Retinal pigment epithelial cell (primary cell): Measurements from ENCODE around the gene RIMBP2.

ENCODE experiments used
- DNase-seq: peaks from one replicate; pipeline ENCODE4 v3.0.0-alpha.2; 2010; ENCODE audit warnings: low read depth
- H3K4me3 ChIP-seq: 2 replicates; pipeline ENCODE4 v1.5.1; 2011; ENCODE audit warnings: mild to moderate bottlenecking, low read length, control low read depth, moderate library complexity
- CTCF ChIP-seq: conservative IDR thresholded peaks from 2 replicates; pipeline ENCODE4 v1.5.1; 2011; ENCODE audit warnings: low read depth, low read length, control low read depth, inconsistent platforms

Gene RIMBP2

DNA sequence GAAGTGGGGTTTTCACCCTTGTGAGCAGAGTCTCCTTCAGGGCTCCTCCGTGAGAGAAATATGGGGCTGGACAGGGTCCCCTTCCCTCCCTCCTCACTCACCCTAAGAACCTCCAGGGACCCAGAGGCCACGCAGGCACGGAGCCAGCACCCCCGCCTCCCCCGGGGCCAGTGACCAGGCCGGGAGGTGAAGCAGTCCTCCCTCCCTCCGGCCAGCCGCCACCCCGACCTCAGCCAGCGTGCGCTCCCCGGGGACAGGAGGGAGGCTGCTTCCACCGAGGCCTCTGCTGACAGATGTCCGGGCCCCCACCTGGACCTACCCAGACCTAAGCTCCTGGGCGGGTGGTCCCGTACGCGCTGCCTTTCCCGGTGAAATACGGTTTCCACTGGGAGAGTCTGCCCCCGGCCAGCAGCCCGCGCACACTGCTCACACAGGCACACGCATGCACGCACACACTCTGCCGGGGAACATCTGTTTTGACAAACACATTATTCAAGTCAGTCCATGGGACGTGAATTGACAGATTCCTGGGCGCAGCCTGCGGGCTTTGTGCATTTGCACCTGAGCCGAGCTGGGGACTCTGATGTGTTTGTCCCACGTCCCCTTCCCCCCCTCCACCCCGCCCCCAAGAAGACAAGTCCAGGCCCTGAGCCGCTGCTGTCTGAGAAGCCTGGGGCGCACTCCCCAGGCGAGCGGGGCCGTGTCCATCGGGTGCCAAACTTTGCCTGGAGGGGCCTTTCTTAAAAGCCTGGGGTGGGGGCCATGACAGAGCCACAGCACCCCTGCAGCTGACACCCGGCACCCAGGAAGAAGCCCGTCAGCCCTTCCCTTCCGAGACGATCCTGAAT, 725 bp downstream of the RIMBP2 start:
- no peak overlapping the region for H3K4me3 ChIP-seq
- TF ChIP-seq CTCF, result no peak
- no peak for DNase-seq

DNA sequence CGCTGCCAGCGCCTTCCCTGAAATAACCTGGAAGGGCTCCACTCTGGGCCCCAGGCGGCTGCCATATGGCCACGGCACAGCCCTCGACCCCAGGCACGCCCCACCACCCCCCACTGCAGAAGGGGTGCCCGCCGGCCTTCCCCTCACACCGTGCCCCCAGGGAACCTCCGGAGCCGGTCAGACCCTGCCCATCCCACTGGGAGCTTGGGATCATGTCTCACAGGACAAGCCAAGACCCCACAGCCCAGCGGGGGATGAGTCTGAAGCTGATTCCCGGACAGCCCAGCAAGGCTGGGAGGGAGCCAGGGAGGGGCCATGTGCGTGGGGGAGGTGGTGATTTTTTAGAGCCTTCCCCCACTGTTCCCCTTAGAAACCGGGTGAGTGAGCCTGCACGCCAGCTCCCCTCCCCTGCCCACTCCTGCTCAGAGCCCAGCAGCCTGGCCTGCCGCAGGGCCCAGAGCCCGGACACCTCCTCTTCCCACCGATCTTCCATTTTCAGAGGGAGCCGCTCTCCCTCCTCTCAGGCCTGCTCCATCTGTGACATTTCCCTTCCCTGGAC, 1.4 kb downstream of the RIMBP2 start:
- DNase-seq, result no peak
- no peak overlapping the region for H3K4me3 ChIP-seq
- TF ChIP-seq CTCF, result no peak

GRCh38 chr12:130714091-130714590, 2.0 kb downstream of the RIMBP2 start:
- no peak for TF ChIP-seq CTCF
- DNase-seq, result no peak
- H3K4me3 ChIP-seq, result no peak overlapping the region

GRCh38 chr12:130713581-130713991, 2.5 kb downstream of the RIMBP2 start:
- no peak overlapping the region for H3K4me3 ChIP-seq
- no peak for TF ChIP-seq CTCF

GRCh38 chr12:130712346-130713065, 3.6 kb downstream of the RIMBP2 start:
- H3K4me3 ChIP-seq, result no peak overlapping the region
- TF ChIP-seq CTCF, result no peak
- DNase-seq, result no peak

More at GRCh38 chr12:130713581-130713991, 2.5 kb downstream of the RIMBP2 start:
- DNase-seq, result no peak

DNA sequence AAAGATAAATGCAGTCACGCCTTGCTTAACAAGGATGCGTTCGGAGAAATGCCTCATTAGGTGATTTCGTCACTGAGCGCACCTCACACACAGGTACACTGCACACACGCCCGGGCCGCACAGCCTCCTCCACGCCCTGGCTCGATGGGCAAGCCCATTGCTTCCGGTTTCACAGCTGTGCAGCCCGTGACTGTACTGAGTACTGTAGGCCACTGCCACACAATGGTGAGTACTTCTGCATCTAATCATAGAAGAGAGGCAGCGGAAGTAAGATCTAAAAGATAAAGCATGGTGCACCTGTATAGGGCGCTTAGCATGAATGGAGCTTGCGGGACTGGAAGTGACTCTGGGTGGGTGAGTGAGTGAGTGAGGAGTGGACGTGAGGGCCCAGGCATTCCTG, 4.3 kb downstream of the RIMBP2 start:
- DNase-seq, result no peak
- no peak overlapping the region for H3K4me3 ChIP-seq
- no peak for TF ChIP-seq CTCF
